GM18502 (cell line): ENCODE results near the gene MIEN1.
"Not testable (repeated sequence)": the region's sequence is repeated elsewhere in the genome, so short reads cannot be mapped to it uniquely, and the experiment has no call there.

Experiments used
- ATAC-seq: cut with Tn5 transposase; IDR thresholded peaks from one replicate; pipeline ENCODE4 v1.9.1; 2021; ENCODE audit warnings: mild to moderate bottlenecking; ENCODE audit not compliant: unreplicated experiment, poor library complexity

The MIEN1 gene

GRCh38 chr17:39701784-39702422, 28.4 kb downstream of the MIEN1 start:
- ATAC-seq: no peak

- ATAC-seq: no peak
Observed at GRCh38 chr17:39701012-39701783, 29.1 kb downstream of the MIEN1 start.

- no peak for ATAC-seq
Observed at GRCh38 chr17:39700148-39700987, 30.0 kb downstream of the MIEN1 start.

- no peak for ATAC-seq
Observed at GRCh38 chr17:39699818-39700147, 30.5 kb downstream of the MIEN1 start, which contains the start of gene ERBB2. Gene ERBB2 (plus strand): TSS chr17:39700064. CDS start chr17:39700239, 175 bp downstream.

- ATAC-seq: not testable (repeated sequence)
Observed at GRCh38 chr17:39699157-39699817, 31.0 kb downstream of the MIEN1 start.

- ATAC-seq: no peak
Observed at GRCh38 chr17:39697961-39698360, 32.4 kb downstream of the MIEN1 start.

- ATAC-seq: no peak
Observed at GRCh38 chr17:39696731-39697130, 33.6 kb downstream of the MIEN1 start.

GRCh38 chr17:39695089-39695474, 35.2 kb downstream of the MIEN1 start:
- no peak for ATAC-seq

- no peak for ATAC-seq
Observed at GRCh38 chr17:39694593-39694992, 35.7 kb downstream of the MIEN1 start.

- ATAC-seq: no peak
Observed at GRCh38 chr17:39688945-39689344, 41.4 kb downstream of the MIEN1 start.

GRCh38 chr17:39688475-39688835, 41.9 kb downstream of the MIEN1 start:
- ATAC-seq: no peak

GRCh38 chr17:39687546-39688474, 42.5 kb downstream of the MIEN1 start, which contains the start of gene PGAP3:
Gene PGAP3 (minus strand): TSS chr17:39688057. CDS start chr17:39688014, 43 bp downstream.
- peak; percentile 88 for ATAC-seq

- no peak for ATAC-seq
Observed at GRCh38 chr17:39687101-39687545, 43.2 kb downstream of the MIEN1 start.

GRCh38 chr17:39684369-39685192, 45.8 kb downstream of the MIEN1 start:
- ATAC-seq: no peak

- ATAC-seq: no peak
Observed at GRCh38 chr17:39683295-39683939, 46.9 kb downstream of the MIEN1 start.

GRCh38 chr17:39679521-39680192, 50.7 kb downstream of the MIEN1 start:
- ATAC-seq: no peak
